ENCODE measurements around the gene STIP1.

Gene STIP1

DNA sequence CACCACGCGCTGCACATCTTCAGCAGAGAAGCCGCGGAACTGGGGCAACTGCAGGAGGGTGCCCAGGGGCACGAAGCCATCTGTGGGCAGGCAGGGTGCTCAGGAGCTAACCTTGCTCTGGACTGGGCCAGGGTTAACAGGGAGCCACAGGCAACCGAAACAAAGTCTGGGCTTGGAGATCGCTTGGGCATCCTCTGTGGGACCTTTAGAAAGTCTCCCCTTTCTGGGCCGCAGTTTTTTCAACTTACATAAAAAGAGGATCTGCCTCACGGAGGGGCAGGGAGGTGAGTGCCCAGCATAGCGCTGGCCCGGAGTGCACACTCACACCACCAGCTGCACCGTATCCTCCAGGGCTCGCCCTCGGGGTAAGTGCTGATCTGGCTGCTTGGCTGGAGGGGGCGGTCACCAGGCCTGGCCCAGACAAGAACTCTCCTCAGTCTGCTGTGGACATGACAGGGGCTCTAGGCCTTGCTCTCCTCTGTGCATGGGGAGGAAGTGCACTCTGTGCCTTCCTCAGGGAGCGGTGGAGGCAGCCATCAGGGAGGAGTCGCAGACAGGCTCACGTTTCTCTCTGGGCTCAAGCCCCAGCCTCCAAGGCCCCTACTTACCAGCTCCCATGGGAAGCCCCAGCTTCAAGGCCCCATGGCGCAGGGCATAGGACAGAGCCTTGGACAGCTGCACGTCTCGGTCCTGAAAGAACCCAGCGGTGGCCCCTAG is 39.1 kb downstream of the STIP1 start:
- DNase-seq, result no peak

GRCh38 chr11:64225608-64226506 is 39.9 kb downstream of the STIP1 start, which contains the start of the genes NUDT22 and TRPT1:
TSS of gene NUDT22 (plus strand) at chr11:64226274. CDS start at chr11:64226653, 379 bp downstream.
TSS of gene TRPT1 (minus strand) at chr11:64226186. CDS start at chr11:64225860, 326 bp downstream.
- peak; percentile 82 for DNase-seq

DNA sequence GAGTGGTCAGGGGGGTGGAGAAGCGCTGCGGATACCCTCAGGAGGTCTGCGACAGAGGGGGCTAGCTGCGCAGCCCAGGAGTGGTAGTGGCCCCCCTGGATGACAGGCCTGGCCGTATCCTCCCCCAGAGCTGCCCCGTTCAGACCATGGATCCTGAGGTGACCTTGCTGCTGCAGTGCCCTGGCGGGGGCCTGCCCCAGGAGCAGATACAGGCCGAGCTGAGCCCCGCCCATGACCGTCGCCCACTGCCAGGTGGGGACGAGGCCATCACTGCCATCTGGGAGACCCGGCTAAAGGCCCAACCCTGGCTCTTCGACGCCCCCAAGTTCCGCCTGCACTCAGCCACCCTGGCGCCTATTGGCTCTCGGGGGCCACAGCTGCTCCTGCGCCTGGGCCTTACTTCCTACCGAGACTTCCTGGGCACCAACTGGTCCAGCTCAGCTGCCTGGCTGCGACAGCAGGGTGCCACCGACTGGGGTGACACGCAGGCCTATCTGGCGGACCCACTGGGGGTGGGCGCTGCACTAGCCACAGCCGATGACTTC is 40.6 kb downstream of the STIP1 start:
- DNase-seq, result peak; percentile 73

DNA sequence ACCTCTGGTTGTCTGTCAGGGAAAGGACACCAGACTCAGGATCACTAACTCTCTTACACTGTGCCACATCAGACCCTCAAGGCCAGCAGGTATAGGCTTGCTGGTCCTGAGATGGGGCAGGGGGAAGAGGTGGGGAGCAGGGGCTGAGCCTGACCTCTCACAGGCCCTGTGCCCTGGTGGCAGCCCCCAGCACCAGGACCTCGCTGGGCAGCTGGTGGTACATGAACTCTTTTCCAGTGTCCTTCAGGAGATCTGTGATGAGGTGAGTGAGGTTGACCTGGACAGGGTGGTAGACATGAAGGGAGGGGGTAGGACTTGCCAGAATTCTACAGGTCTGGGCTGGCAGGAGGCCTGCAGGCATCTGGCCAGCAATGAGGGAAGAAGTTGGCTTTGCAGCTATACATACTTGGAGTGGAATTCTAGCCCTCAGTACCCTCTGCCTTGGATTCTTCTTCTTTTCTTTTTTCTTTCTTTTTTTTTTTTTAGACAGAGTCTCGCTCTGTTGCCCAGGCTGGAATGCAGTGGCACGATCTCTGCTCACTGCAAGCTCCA is 41.5 kb downstream of the STIP1 start:
- no peak for DNase-seq

GRCh38 chr11:64229090-64229743 is 43.2 kb downstream of the STIP1 start:
- DNase-seq, result no peak

DNA sequence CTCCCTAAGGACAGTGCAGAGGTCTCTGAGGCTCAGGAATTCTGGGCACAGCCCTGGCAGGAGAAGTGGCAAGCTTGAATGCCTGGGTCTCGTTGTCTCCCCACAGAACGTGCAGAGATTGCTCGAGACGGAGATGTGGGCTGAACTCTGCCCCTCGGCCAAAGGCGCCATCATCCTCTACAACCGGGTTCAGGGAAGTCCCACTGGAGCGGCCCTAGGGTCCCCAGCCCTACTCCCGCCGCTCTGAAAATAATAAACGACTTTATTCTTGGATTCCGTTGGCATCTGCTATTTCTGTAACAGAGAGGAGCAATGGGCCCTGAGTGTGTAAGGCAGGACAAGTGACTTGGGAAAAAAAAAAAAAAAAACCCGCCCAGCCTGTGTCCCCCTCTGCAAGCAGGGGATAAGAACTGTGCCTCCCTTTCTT is 43.8 kb downstream of the STIP1 start:
- no peak for DNase-seq

- peak; percentile 97 for DNase-seq
Observed at GRCh38 chr11:64230171-64230984, 44.4 kb downstream of the STIP1 start, which contains the start of gene DNAJC4. TSS of gene DNAJC4 (plus strand) at chr11:64230548. CDS start at chr11:64230855, 307 bp downstream.

GRCh38 chr11:64230985-64231365 is 45.0 kb downstream of the STIP1 start:
- no peak for DNase-seq

DNA sequence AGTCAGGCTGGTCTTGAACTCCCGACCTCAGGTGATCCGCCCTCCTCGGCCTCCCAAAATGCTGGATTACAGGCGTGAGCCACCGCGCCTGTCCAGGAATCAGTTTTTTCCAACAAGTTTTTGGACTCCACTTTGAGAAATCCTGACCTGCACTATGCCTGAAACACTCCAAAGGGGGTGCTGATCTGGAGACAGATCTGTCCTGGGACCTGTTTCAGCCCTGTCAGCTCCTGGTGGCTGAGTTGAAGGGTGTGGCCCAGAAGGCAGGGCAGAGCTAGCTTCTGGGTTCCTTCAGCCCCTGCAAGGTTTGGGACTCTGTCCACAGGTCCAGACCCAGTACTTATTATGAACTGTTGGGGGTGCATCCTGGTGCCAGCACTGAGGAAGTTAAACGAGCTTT is 45.6 kb downstream of the STIP1 start:
- no peak for DNase-seq

GRCh38 chr11:64232182-64232966 is 46.4 kb downstream of the STIP1 start:
- DNase-seq, result no peak

DNA sequence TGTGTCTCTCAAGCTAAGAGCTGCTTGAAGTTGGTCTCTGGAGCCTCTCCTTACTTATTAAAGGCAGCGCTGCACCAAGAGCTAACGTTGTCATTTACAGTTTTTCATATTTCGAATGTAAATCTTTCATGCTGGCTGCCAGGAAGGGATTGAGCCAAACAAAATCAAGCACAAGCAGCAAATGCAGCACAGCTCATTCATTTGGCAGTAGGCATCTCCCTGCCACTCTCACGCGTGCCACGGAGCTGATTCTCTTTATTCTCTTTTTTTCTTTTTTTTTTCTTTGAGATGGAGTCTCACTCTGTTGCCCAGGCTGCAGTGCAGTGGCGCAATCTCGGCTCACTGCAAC is 47.0 kb downstream of the STIP1 start:
- DNase-seq, result no peak

- peak; percentile 79 for DNase-seq
Observed at GRCh38 chr11:64233913-64234586, 48.1 kb downstream of the STIP1 start, which contains the start of gene VEGFB. TSS of gene VEGFB (plus strand) at chr11:64234584. CDS start at chr11:64234834, 250 bp downstream.

- DNase-seq, result peak; percentile 47
Observed at GRCh38 chr11:64234647-64235379, 48.8 kb downstream of the STIP1 start.

DNA sequence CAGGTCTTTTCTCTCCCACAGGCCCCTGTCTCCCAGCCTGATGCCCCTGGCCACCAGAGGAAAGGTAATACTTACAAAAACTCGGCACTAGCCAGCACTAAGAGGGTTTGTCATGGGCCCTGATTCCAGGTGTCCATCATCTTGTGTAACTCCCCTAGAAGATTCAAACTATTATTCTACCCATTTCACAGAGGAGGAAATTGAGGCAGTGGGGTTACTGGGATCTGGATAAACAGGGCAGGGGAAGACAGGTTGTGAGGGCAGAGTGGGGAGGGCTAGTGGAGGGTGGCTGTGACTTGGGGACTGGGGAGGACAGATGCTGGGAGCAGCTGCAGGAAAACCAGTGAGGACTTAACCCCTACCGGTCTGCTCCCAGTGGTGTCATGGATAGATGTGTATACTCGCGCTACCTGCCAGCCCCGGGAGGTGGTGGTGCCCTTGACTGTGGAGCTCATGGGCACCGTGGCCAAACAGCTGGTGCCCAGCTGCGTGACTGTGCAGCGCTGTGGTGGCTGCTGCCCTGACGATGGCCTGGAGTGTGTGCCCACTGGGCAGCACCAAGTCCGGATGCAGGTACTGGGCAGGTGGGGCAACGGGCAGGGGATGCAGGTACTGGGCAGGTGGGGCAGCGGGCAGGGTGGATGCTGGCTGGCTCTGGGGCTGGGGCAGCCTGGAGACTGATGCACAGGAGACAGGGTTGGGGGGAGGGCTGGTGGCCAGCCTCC is 49.6 kb downstream of the STIP1 start:
- no peak for DNase-seq

GRCh38 chr11:64237484-64237951 is 51.5 kb downstream of the STIP1 start:
- DNase-seq, result peak; percentile 98

DNA sequence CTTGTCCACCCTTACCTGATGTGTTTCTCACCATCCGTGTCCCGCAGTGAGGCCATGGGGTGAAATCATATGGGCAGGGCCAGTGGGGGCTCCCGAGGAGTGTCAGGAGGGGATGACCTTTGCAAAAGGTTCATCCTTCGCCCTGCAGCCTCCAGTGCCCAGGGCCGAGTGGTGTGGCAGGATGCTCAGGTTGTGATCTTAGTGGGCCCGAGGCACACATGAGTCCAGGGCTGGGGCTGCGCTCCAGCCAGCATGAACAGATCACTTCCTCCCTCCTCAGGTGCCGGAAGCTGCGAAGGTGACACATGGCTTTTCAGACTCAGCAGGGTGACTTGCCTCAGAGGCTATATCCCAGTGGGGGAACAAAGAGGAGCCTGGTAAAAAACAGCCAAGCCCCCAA is 52.1 kb downstream of the STIP1 start:
- peak; percentile 16 for DNase-seq

GRCh38 chr11:64238999-64239398 is 53.0 kb downstream of the STIP1 start:
- no peak for DNase-seq

DNA sequence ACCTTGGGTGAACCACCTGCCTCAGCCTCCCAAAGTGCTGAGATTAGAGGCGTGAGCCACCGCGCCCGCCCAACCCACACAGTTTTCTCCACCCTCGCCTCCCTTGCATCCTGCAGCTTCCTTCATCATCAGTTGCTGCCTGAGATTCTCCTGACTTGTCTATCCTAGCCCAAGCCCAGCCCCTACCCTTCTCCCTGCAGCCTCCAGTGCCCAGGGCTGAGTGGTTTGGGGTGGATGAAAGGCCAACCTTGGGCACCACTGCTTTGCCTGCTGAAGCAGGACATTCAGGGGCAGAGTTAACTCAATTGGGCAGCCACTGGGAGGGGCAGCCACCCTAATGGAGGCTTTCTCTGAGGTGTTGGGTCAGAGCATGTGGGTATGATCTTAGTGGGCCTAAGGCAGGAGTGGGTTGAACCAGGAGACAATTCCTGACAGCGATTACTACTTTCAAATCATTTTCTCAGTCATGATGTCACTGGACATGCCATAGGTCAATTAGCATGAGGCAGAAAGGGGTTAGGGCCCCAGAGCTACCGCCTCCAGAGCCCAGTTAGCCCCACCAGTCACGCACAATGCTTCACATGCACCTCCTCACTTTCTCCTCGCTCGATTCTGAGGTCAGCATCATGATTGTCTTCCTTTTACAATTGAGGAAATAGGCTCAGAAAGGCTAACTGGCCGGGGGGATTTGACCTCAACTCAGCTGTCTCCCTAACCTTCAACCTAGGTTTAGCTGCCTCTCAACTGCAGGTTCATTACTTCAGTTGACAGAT is 53.9 kb downstream of the STIP1 start:
- DNase-seq, result no peak

All from NCI-H774 (cell line).